ENCODE measurements around the gene SLC10A7. TPM values are rescaled to one million over a fixed set of nuclear protein-coding genes. Genes with fewer than 3 reads are reported as not detected.

SLC10A7 gene
- total RNA-seq, 2 donors from 2014 or later = 6.0 to 7.5 TPM

DNA sequence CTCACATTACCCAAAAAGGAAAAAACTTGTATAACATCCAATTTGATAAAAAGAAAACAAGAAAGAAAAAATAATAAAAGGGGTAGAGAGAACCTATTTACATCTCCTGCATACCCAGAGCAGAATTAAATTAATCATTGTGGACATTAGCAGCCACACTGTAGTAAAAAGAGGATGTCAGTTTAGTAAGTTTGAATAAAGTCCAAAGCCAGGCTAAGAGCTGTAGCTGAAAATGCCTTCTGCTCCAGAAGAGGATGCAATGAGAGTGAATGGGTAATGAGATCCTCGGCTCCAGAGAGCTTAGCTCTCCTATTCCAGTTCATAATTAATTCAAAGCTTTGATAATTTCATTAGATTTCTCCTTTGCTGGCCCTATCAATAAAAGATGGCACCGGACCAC is 78.2 kb downstream of the SLC10A7 start:
- no peaks in the 10 kb centered on the region for H3K27me3 ChIP-seq (ENCODE audit: control insufficient read depth, insufficient read depth, low read length, poor library complexity, severe bottlenecking)
- Mint-ChIP-seq H3K9me3 (peaks cover 8% of the 10 kb centered on the region), H3K36me3 (ENCODE audit: low read depth) (peaks cover 10% of the 10 kb centered on the region), H3K27ac (no peak overlapping the region), H3K27me3 (ENCODE audit: insufficient read depth) (no peaks in the 10 kb centered on the region), H3K4me1 (no peaks in the 10 kb centered on the region), H3K4me3 (no peak overlapping the region)
- 60 to 85% methylated on average over 1 to 2 of the region's 2 CpGs for WGBS, 2 experiments (ENCODE audit: insufficient coverage in 1 of 2, insufficient read length in 1 of 2)
- no peaks in the 10 kb centered on the region for H3K36me3 ChIP-seq (ENCODE audit: control insufficient read depth, insufficient read depth, low read length)
- H3K9me3 ChIP-seq (ENCODE audit: control insufficient read depth, low read length) = no peaks in the 10 kb centered on the region
- DNase-seq = no peak
- TF ChIP-seq, protein P1, sequence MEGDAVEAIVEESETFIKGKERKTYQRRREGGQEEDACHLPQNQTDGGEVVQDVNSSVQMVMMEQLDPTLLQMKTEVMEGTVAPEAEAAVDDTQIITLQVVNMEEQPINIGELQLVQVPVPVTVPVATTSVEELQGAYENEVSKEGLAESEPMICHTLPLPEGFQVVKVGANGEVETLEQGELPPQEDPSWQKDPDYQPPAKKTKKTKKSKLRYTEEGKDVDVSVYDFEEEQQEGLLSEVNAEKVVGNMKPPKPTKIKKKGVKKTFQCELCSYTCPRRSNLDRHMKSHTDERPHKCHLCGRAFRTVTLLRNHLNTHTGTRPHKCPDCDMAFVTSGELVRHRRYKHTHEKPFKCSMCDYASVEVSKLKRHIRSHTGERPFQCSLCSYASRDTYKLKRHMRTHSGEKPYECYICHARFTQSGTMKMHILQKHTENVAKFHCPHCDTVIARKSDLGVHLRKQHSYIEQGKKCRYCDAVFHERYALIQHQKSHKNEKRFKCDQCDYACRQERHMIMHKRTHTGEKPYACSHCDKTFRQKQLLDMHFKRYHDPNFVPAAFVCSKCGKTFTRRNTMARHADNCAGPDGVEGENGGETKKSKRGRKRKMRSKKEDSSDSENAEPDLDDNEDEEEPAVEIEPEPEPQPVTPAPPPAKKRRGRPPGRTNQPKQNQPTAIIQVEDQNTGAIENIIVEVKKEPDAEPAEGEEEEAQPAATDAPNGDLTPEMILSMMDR (conservative IDR thresholded peaks at IDR 0.05) = no peak
- H3K4me1 ChIP-seq (ENCODE audit: control insufficient read depth, insufficient read depth, low read length) = no peaks in the 10 kb centered on the region
- no peak overlapping the region for H3K9ac ChIP-seq (ENCODE audit: extremely low read depth, low read length, poor library complexity, severe bottlenecking)
- H3K27ac ChIP-seq (ENCODE audit: low read depth, low read length) = no peak overlapping the region
- no peak overlapping the region for H3K4me3 ChIP-seq (ENCODE audit: low read length)

DNA sequence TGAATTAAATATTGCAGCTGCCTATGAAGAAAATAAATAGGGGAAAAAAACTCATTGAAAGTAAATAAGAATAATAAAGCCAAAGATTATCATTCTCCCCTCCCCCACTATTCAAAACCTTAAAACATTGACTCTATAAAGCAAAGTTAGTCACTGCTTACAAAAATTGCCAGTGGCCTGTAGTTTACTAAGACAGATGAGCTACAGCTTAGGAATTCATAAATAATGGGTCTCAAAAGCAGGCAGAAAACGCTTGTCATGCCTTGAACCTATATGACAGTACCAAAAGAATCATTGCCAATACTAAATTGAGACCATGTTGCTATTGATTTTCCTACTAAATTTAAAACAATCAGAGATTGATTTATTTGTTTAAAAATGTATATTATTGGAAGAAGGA is 78.9 kb downstream of the SLC10A7 start:
- Mint-ChIP-seq H3K27ac (no peak overlapping the region), H3K4me1 (peaks cover 6% of the 10 kb centered on the region), H3K4me3 (no peak overlapping the region), H3K27me3 (ENCODE audit: insufficient read depth) (no peaks in the 10 kb centered on the region), H3K9me3 (peaks cover 8% of the 10 kb centered on the region), H3K36me3 (ENCODE audit: low read depth) (peaks cover 10% of the 10 kb centered on the region)
- no peaks in the 10 kb centered on the region for H3K36me3 ChIP-seq (ENCODE audit: control insufficient read depth, insufficient read depth, low read length)
- H3K4me1 ChIP-seq (ENCODE audit: control insufficient read depth, insufficient read depth, low read length) = no peaks in the 10 kb centered on the region
- WGBS, 2 experiments (ENCODE audit: insufficient coverage in 1 of 2, insufficient read length in 1 of 2) = 74% methylated on average over 1 of the region's 1 CpG; no CpG with 5 or more reads in 1 of the 2 experiments
- TF ChIP-seq, protein P1 (conservative IDR thresholded peaks at IDR 0.05) = no peak
- no peak for DNase-seq
- no peaks in the 10 kb centered on the region for H3K9me3 ChIP-seq (ENCODE audit: control insufficient read depth, low read length)
- no peak overlapping the region for H3K4me3 ChIP-seq (ENCODE audit: low read length)
- no peak overlapping the region for H3K27ac ChIP-seq (ENCODE audit: low read depth, low read length)
- H3K27me3 ChIP-seq (ENCODE audit: control insufficient read depth, insufficient read depth, low read length, poor library complexity, severe bottlenecking) = no peaks in the 10 kb centered on the region
- no peak overlapping the region for H3K9ac ChIP-seq (ENCODE audit: extremely low read depth, low read length, poor library complexity, severe bottlenecking)

DNA sequence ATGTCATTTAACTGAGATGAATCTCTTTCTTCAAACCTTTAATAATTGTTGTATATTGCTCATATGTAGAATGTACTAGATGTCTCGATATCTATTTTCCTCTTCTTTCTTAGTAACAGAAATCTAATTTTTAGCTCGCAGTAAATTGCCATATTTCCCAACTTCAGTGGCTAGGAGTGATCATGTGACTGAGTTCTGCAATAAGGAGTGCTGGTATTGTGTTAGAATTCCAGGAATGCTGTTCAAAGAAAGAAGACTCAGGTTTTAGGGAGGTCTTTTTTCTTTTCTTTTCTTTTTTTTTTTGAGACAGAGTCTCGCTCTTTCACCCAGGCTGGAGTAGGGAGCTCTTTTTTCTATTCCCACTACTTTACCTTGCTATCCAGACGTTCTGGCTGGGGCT is 81.7 kb downstream of the SLC10A7 start:
- no peaks in the 10 kb centered on the region for H3K36me3 ChIP-seq (ENCODE audit: control insufficient read depth, insufficient read depth, low read length)
- no peak for DNase-seq
- H3K27me3 Mint-ChIP-seq (ENCODE audit: insufficient read depth) = no peaks in the 10 kb centered on the region
- 82% methylated on average over 4 of the region's 4 CpGs; no CpG with 5 or more reads in 1 of the 2 experiments for WGBS, 2 experiments (ENCODE audit: insufficient coverage in 1 of 2, insufficient read length in 1 of 2)
- no peak overlapping the region for H3K9ac ChIP-seq (ENCODE audit: extremely low read depth, low read length, poor library complexity, severe bottlenecking)
- no peaks in the 10 kb centered on the region for H3K9me3 ChIP-seq (ENCODE audit: control insufficient read depth, low read length)
- H3K27ac Mint-ChIP-seq = no peak overlapping the region
- H3K36me3 Mint-ChIP-seq (ENCODE audit: low read depth) = no peaks in the 10 kb centered on the region
- H3K4me1 ChIP-seq (ENCODE audit: control insufficient read depth, insufficient read depth, low read length) = no peaks in the 10 kb centered on the region
- peaks cover 12% of the 10 kb centered on the region for H3K4me1 Mint-ChIP-seq
- H3K27me3 ChIP-seq (ENCODE audit: control insufficient read depth, insufficient read depth, low read length, poor library complexity, severe bottlenecking) = no peaks in the 10 kb centered on the region
- no peak overlapping the region for H3K4me3 ChIP-seq (ENCODE audit: low read length)
- no peak overlapping the region for H3K27ac ChIP-seq (ENCODE audit: low read depth, low read length)
- no peaks in the 10 kb centered on the region for H3K9me3 Mint-ChIP-seq
- TF ChIP-seq, protein P1 (conservative IDR thresholded peaks at IDR 0.05) = no peak
- no peak overlapping the region for H3K4me3 Mint-ChIP-seq

All from endodermal cell (in vitro differentiated cells).